ENCODE results near the gene USP49. TPM values are rescaled to one million over a fixed set of nuclear protein-coding genes. Genes with fewer than 3 reads are reported as not detected.
A peak's percentile ranks its signal among the peaks of the same experiment; 100 is the strongest.

The USP49 gene
- total and polyA plus RNA-seq, 2 of the 13 experiments (the other 11 are each of a cell fraction or from before 2014, with no cell fraction given), result 2.9 to 4.3 TPM

GRCh38 chr6:41779788-41780550 lies 115.2 kb downstream of the USP49 start, which contains the start of gene FRS3 (continued):
- TF ChIP-seq ZNF75D (CRISPR knock-in tag; IDR thresholded peaks at IDR 0.05; ENCODE audit: borderline replicate concordance) (no peak), TFDP2 (CRISPR knock-in tag; IDR thresholded peaks at IDR 0.05) (peak; percentile 79), POLR2G (IDR thresholded peaks at IDR 0.05; ENCODE audit: low read depth, low read length) (peak; percentile 58), CENPX (CRISPR knock-in tag; IDR thresholded peaks at IDR 0.05) (no peak), NFKBIZ (CRISPR knock-in tag; IDR thresholded peaks at IDR 0.05) (no peak), SPEN (CRISPR knock-in tag; IDR thresholded peaks at IDR 0.05; ENCODE audit: low read depth) (peak; percentile 96), HES4 (CRISPR knock-in tag; IDR thresholded peaks at IDR 0.05; ENCODE audit: borderline replicate concordance) (no peak), NR2F1 (CRISPR knock-in tag; IDR thresholded peaks at IDR 0.05) (peak; percentile 91 to 95), ZFP62 (CRISPR knock-in tag; IDR thresholded peaks at IDR 0.05) (no peak), HBP1 (CRISPR knock-in tag; IDR thresholded peaks at IDR 0.05; ENCODE audit: low read depth) (no peak), ZNF772 (CRISPR knock-in tag; IDR thresholded peaks at IDR 0.05) (peak; percentile 88), ATF3 (CRISPR knock-in tag; IDR thresholded peaks at IDR 0.05) (peak; percentile 64; the same call in 1 of the 2 replicates), ZNF12 (CRISPR knock-in tag; IDR thresholded peaks at IDR 0.05) (0 out of 2 replicates have a peak, but pooled peaks have one; percentile 13), ZBTB38 (CRISPR knock-in tag; IDR thresholded peaks at IDR 0.05) (peak; percentile 58; the same call in 1 of the 2 replicates), ZNF788 (CRISPR knock-in tag; IDR thresholded peaks at IDR 0.05; ENCODE audit: borderline replicate concordance) (peak; percentile 95; the same call in 1 of the 2 replicates), ZMYM3 (CRISPR knock-in tag; IDR thresholded peaks at IDR 0.05) (no peak; the same call in 1 of the 2 replicates), TSC22D2 (CRISPR knock-in tag; IDR thresholded peaks at IDR 0.05; ENCODE audit: borderline replicate concordance) (peak; percentile 34; the same call in 1 of the 2 replicates), HNF1B (CRISPR knock-in tag; IDR thresholded peaks at IDR 0.05) (peak; percentile 96), CHCHD3 (CRISPR knock-in tag; IDR thresholded peaks at IDR 0.05) (no peak), ZBTB21 (CRISPR knock-in tag; IDR thresholded peaks at IDR 0.05) (no peak), TOE1 (CRISPR knock-in tag; IDR thresholded peaks at IDR 0.05) (no peak), SNAPC2 (CRISPR knock-in tag; IDR thresholded peaks at IDR 0.05) (no peak), TOPORS (CRISPR knock-in tag; IDR thresholded peaks at IDR 0.05) (peak; percentile 43; the same call in 1 of the 2 replicates), KLF16 (CRISPR knock-in tag; IDR thresholded peaks at IDR 0.05) (peak in 1 of 2 experiments; percentile 92; a peak in 2 of 4 replicates), ISX (CRISPR knock-in tag; conservative IDR thresholded peaks at IDR 0.05) (no peak), ZNF547 (CRISPR knock-in tag; IDR thresholded peaks at IDR 0.05) (peak; percentile 90; the same call in 1 of the 2 replicates), ZNF33B (CRISPR knock-in tag; IDR thresholded peaks at IDR 0.05) (peak; percentile 47; the same call in 1 of the 2 replicates)
